Transverse colon (tissue), 3 donors: ENCODE results near the gene RIN3.

Experiments used
- POLR2A ChIP-seq: fragments of 450-650 bp; IDR thresholded peaks from one replicate; pipeline ENCODE4 v1.6.1; 2016; ENCODE audit warnings: antibody characterized with exemption, mild to moderate bottlenecking, moderate library complexity
- TF ChIP-seq, protein P1 (sequence below), 5 experiments: fragments of 200-600 bp in 3 of 5; fragments of 450-650 bp in 2 of 5; sonication (generic) in 3 of 5; IDR thresholded peaks; 1 replicate in 2 of 5; 2 replicates in 3 of 5; pipeline ENCODE4 v1.5.1; 2016 to 2017; ENCODE audit warnings: antibody characterized with exemption in 5 of 5, inconsistent platforms in 3 of 5, mild to moderate bottlenecking in 2 of 5, moderate library complexity in 1 of 5

- no peak for TF ChIP-seq POLR2A
- TF ChIP-seq, protein P1, sequence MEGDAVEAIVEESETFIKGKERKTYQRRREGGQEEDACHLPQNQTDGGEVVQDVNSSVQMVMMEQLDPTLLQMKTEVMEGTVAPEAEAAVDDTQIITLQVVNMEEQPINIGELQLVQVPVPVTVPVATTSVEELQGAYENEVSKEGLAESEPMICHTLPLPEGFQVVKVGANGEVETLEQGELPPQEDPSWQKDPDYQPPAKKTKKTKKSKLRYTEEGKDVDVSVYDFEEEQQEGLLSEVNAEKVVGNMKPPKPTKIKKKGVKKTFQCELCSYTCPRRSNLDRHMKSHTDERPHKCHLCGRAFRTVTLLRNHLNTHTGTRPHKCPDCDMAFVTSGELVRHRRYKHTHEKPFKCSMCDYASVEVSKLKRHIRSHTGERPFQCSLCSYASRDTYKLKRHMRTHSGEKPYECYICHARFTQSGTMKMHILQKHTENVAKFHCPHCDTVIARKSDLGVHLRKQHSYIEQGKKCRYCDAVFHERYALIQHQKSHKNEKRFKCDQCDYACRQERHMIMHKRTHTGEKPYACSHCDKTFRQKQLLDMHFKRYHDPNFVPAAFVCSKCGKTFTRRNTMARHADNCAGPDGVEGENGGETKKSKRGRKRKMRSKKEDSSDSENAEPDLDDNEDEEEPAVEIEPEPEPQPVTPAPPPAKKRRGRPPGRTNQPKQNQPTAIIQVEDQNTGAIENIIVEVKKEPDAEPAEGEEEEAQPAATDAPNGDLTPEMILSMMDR (IDR thresholded peaks at IDR 0.05) = no peak
Measured at GRCh38 chr14:92647797-92648279, 134.3 kb downstream of the RIN3 start.
